Hepatocyte (in vitro differentiated cells): Measurements from ENCODE around the gene TP73.

Source experiments
- CTCF ChIP-seq: fragments of 200-600 bp; sonication (generic); IDR thresholded peaks from 2 replicates; pipeline ENCODE4 v1.5.1; 2016; ENCODE audit warnings: antibody characterized with exemption, mild to moderate bottlenecking; ENCODE audit not compliant: poor library complexity
- EZH2 ChIP-seq: fragments of 200-600 bp; sonication (generic); IDR thresholded peaks from 2 replicates; pipeline ENCODE4 v1.6.1; 2016; ENCODE audit warnings: antibody characterized with exemption, mild to moderate bottlenecking, borderline replicate concordance

DNA sequence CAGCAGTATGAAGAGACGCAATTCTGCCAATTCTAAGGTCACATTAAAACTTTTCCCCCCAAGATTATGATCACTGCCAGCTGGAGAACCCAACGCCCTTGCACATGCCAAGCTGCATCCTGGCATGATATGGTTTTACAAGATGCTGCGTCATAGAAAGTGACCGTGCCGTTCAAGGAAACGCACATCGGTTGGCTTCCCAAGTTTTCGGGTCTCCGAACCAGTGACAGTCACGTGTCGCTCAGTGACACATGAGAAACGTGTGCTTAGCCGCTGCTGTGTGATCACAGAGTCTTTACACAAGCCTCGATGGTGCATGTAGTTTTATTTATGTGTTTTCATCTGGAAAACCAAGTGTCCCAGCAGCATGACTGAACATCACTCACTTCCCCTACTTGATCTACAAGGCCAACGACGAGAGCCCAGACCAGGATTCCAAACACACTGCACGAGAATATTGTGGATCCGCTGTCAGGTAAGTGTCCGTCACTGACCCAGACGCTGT, 127.6 kb downstream of the TP73 start:
- TF ChIP-seq CTCF (no peak), EZH2 (no peak)
